Stomach smooth muscle (tissue), 2 donors: ENCODE data around the gene HTT.

ENCODE experiments used
- H3K27ac ChIP-seq: one replicate; pipeline ENCODE4 v1.7.0; 2013; ENCODE audit warnings: mild to moderate bottlenecking, low read length, inconsistent platforms
- H3K27me3 ChIP-seq, 2 donors: one replicate each; pipeline ENCODE4 v1.7.0; 2013; ENCODE audit warnings: low read length in 2 of 2; ENCODE audit not compliant: insufficient read depth in 2 of 2, control insufficient read depth in 1 of 2
- H3K36me3 ChIP-seq, 2 donors: one replicate each; pipeline ENCODE4 v1.7.0; 2013; ENCODE audit warnings: low read length in 2 of 2; ENCODE audit not compliant: control insufficient read depth in 2 of 2, insufficient read depth in 2 of 2
- H3K4me1 ChIP-seq: one replicate; pipeline ENCODE4 v1.7.0; 2013; ENCODE audit warnings: low read length; ENCODE audit not compliant: control insufficient read depth, insufficient read depth
- H3K4me3 ChIP-seq, 2 donors: one replicate each; pipeline ENCODE4 v1.7.0; 2013; ENCODE audit warnings: low read length in 2 of 2
- H3K9ac ChIP-seq, 2 donors: one replicate each; pipeline ENCODE4 v1.7.0; 2013; ENCODE audit warnings: low read length in 2 of 2, mild to moderate bottlenecking in 1 of 2
- H3K9me3 ChIP-seq, 2 donors: one replicate each; pipeline ENCODE4 v1.7.0; 2013; ENCODE audit warnings: low read length in 2 of 2; ENCODE audit not compliant: control insufficient read depth in 2 of 2
- donor health status: healthy.
- donor health status: Pancreatic carcinoma.

The HTT gene

DNA sequence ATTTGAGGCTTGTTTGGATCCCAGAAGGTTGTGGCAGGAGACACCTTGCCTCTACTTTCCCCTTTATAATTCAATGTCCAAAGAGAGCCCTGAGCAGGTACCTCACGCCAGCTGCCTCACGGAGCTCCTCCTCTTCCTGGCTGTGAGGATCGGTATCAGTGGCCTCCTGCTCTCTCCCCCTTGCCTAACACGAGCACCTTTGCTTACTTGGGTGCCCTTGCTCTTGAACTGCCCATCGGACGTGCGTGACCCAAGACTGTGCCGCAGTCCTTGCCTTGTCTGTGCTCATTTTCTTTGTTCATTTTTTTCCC, 146.7 kb downstream of the HTT start:
- Histone ChIP-seq H3K27me3 (no peaks in the 10 kb centered on the region), H3K4me3 (no peak overlapping the region), H3K9ac (no peak overlapping the region), H3K36me3 (peaks cover 70 to 77% of the 10 kb centered on the region in 2 donors), H3K4me1 (peaks cover 4% of the 10 kb centered on the region), H3K9me3 (no peaks in the 10 kb centered on the region), H3K27ac (no peak overlapping the region)

DNA sequence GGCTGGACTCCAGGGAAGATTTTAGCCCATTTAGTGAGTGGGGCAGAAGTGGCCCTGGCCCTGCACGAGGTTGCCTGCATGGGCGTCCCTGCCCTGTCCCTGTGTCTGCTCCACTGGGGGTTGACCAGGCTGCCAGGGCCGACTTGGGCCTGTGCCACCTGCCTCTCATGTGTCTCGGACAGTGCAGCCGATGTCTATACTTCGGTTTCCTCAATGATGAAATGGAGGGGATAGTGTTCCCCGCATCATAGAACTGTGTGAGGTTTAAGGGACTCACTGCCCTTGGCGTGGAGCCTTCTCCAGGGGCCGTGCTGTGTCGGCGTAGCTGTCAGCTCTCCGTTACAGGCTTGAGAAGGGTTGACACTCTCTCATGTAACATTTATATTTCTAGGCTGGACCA, 147.5 kb downstream of the HTT start:
- Histone ChIP-seq H3K9me3 (no peaks in the 10 kb centered on the region), H3K9ac (no peak overlapping the region), H3K4me1 (peaks cover 8% of the 10 kb centered on the region), H3K4me3 (no peak overlapping the region), H3K36me3 (peaks cover 65 to 72% of the 10 kb centered on the region in 2 donors), H3K27ac (no peak overlapping the region), H3K27me3 (no peaks in the 10 kb centered on the region)

DNA sequence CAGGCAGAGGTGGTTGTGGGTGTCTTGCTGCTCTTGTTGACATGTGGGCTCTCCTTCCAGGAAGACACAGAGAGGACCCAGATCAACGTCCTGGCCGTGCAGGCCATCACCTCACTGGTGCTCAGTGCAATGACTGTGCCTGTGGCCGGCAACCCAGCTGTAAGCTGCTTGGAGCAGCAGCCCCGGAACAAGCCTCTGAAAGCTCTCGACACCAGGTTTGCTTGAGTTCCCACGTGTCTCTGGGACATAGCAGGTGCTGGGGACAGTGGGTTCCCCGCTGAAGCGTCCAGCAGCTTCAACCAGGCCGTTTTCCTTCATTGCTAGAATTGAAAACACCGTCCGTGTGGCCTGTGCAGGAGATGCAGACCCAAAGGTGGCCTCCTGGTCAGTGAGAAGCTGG, 148.9 kb downstream of the HTT start:
- H3K27me3 ChIP-seq: no peaks in the 10 kb centered on the region
- no peak overlapping the region for H3K27ac ChIP-seq
- no peaks in the 10 kb centered on the region for H3K9me3 ChIP-seq
- H3K36me3 ChIP-seq: peaks cover 55 to 64% of the 10 kb centered on the region in 2 donors
- no peak overlapping the region for H3K4me3 ChIP-seq
- no peak overlapping the region for H3K9ac ChIP-seq
- peaks cover 15% of the 10 kb centered on the region for H3K4me1 ChIP-seq

DNA sequence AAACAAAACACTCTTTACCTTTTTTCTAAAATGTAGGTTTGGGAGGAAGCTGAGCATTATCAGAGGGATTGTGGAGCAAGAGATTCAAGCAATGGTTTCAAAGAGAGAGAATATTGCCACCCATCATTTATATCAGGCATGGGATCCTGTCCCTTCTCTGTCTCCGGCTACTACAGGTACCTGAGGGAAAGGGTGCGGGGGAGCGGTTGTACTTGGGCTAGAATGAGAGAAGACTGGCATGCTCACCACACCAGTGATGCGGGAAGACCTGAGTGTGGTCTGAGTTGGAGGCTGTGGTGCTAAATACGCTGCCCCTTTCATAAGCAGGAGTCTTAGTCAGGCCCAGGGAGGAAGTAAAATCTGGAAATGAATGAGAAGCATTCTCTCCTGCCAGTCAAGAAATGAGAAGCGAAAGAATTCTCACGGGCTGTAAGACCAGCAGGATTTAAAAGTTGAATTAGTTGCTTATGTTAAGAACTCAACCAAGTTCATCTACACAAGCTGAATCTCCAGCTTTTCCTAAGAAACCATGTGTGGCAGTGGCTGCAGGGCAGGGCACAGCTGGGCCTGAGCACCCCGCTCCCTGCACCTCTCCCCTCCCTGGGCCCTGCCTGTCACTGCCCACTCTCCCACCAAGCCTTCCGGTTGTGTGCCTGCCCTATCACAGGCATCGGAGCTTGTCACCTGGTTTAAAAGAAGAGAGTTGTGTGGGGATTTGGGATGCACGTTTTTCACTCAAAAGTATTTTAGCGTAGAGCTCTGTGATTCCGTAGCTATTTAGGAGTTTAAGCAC, 149.7 kb downstream of the HTT start:
- Histone ChIP-seq H3K4me3 (no peak overlapping the region), H3K27ac (no peak overlapping the region), H3K27me3 (no peaks in the 10 kb centered on the region), H3K36me3 (peaks cover 55 to 62% of the 10 kb centered on the region in 2 donors), H3K9me3 (no peaks in the 10 kb centered on the region), H3K9ac (no peak overlapping the region), H3K4me1 (peaks cover 17% of the 10 kb centered on the region)

DNA sequence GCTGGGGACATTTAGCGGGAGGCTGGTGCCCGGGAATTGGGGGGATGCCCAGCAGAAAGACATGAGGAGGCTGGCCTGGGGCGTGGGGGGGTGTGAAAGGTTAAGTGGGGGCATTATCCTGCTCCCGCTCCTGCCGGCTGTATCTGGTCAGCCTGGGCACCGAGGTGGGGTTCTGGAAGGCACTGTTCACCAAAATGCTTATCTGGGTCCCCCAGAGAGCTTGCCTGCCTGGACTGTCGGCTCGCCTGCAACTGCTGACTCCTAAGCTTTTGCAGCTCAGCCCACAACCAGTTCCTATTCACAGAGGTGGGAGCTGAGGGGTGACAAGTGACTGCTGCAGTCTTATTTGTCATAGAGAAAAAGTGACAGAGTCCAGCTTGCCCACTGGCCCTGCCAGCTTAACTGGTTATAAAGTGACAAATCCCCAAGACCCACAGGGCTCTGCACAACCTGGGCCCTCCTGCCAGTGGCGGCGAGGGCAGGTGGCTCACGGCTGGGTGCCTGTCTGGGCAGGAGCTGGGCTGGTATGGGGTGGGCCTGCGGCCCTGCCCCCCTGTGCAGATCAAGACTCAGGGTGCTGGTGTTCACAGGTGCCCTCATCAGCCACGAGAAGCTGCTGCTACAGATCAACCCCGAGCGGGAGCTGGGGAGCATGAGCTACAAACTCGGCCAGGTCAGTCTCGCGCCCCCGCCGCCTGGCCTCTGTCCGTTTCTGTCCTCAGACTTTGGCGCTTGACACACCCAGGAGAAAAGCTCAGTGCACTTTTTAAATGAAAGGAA, 150.8 kb downstream of the HTT start:
- Histone ChIP-seq H3K9ac (no peak overlapping the region), H3K4me1 (peaks cover 17% of the 10 kb centered on the region), H3K4me3 (no peak overlapping the region), H3K36me3 (peaks cover 54 to 64% of the 10 kb centered on the region in 2 donors), H3K27me3 (no peaks in the 10 kb centered on the region), H3K9me3 (no peaks in the 10 kb centered on the region), H3K27ac (no peak overlapping the region)

DNA sequence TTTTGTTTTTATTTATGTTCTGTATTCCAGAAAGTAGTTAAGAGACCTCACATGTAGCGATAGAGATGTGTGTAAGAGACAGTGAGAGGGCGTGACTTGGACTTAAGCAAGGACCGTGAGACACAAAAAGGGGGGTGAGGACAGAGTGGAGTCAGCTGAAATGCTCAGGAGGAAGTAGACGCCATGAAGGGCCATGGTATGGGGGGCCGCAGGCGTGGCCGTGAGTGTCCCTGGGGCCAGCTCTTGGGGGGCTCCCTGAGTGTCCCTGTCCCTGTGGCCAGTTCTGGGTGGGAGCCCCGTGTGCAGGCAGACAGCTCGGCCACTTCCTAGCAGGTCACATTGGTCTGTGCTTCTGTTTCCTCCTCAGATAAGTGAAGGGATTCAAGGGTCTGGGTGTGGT, 151.5 kb downstream of the HTT start:
- no peak overlapping the region for H3K27ac ChIP-seq
- H3K9me3 ChIP-seq: no peaks in the 10 kb centered on the region
- peaks cover 17% of the 10 kb centered on the region for H3K4me1 ChIP-seq
- no peak overlapping the region for H3K4me3 ChIP-seq
- H3K27me3 ChIP-seq: no peaks in the 10 kb centered on the region
- H3K9ac ChIP-seq: no peak overlapping the region
- H3K36me3 ChIP-seq: peaks cover 55 to 65% of the 10 kb centered on the region in 2 donors

DNA sequence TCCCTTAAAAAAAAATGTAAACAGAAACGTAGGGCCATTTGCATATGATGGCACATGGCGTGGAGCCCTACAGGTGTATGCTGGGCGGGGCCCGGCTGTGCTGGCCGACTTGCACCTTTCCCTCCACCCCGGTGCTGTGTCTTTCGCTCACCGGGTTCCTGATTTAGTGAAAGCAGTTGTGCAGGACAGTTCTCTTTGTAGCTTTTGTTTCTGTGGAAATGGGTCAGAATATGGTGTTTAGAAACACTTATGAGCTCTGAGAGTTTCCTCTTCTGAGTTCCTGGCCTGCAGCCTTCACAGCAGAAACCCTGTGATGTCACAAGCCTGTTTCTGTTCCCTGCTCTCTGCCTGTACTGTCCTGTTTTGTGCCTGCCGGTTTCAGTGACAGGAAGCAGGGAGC, 152.0 kb downstream of the HTT start:
- Histone ChIP-seq H3K9me3 (no peaks in the 10 kb centered on the region), H3K36me3 (peaks cover 60 to 65% of the 10 kb centered on the region in 2 donors), H3K27me3 (no peaks in the 10 kb centered on the region), H3K4me1 (peaks cover 17% of the 10 kb centered on the region), H3K4me3 (no peak overlapping the region), H3K9ac (no peak overlapping the region), H3K27ac (peak overlapping the region; percentile 24)

DNA sequence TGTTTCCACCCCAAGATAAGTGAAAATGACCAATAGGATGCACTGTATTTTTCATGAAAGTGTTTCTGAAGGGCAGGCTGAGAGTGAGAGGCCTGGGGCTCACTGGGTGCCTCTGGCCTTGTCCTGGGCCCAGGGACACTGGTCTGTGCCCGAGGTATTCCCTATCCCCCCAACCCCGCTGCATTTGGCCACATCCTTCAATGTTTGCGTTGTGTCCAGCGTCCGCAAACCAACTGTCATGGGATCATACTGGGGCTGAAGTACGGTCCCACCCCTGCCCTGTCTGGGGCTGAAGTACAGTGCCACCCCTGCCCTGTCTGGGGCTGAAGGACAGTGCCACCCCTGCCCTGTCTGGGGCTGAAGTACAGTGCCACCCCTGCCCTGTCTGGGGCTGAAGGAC, 152.5 kb downstream of the HTT start:
- H3K27ac ChIP-seq: peak overlapping the region; percentile 24
- H3K36me3 ChIP-seq: peaks cover 59 to 65% of the 10 kb centered on the region in 2 donors
- H3K4me3 ChIP-seq: no peak overlapping the region

DNA sequence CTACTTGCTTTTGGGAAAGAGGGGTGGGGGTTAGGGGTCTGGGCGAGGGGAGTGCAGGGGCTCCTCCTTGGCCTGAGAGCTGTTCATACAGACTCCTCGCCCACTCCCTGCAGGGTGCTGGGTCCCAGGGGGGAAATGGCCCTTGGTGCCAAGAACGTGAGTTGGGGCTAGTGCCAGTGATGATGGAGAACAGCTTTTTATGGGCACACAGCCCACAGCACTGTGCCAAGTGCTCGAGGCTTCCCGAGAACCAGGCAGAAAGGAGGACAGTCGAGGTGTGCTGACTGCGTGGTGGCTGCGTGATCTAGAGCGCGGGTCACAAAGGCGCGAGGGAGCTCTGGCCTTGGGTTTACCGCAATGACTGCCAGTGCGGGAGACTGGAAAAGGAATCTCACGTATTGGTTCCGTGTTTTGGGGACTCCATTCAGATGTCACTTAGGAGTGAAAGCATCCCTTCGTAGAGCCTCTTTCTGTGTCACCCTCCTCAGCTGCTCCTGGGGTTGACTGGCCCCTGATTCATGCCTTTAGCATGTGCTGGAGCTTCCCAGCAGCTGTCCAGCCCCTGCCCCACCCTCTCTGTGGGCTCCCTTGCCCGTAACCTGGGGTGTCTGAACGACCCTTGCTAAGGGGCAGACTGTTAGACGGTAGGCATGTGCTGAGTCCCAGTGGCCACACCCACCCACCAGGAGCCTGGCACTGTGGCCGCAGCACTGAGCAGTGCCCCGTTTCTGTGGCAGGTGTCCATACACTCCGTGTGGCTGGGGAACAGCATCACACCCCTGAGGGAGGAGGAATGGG, 153.6 kb downstream of the HTT start:
- peaks cover 15% of the 10 kb centered on the region for H3K4me1 ChIP-seq
- H3K9me3 ChIP-seq: no peaks in the 10 kb centered on the region
- H3K27ac ChIP-seq: no peak overlapping the region
- peaks cover 58 to 64% of the 10 kb centered on the region in 2 donors for H3K36me3 ChIP-seq
- no peaks in the 10 kb centered on the region for H3K27me3 ChIP-seq
- no peak overlapping the region for H3K9ac ChIP-seq
- no peak overlapping the region for H3K4me3 ChIP-seq

More for the DNA sequence above, 152.5 kb downstream of the HTT start:
- H3K4me1 ChIP-seq: peaks cover 17% of the 10 kb centered on the region
- H3K9ac ChIP-seq: no peak overlapping the region
- H3K27me3 ChIP-seq: no peaks in the 10 kb centered on the region
- H3K9me3 ChIP-seq: no peaks in the 10 kb centered on the region

DNA sequence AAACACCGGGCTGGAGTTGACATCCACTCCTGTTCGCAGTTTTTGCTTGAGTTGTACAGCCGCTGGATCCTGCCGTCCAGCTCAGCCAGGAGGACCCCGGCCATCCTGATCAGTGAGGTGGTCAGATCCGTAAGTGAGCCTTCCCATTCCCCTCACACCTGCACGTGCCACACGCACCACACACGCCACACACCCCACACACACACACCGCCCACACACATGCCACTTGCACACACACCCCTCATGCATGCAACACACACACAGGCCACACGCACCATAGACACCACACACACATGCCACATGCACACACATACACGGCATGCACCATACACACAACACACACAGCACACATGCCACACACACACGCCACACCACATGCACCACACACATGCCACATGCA, 154.4 kb downstream of the HTT start:
- peaks cover 57 to 64% of the 10 kb centered on the region in 2 donors for H3K36me3 ChIP-seq
- no peak overlapping the region for H3K9ac ChIP-seq
- H3K27me3 ChIP-seq: no peaks in the 10 kb centered on the region
- no peaks in the 10 kb centered on the region for H3K9me3 ChIP-seq
- H3K27ac ChIP-seq: no peak overlapping the region
- peaks cover 15% of the 10 kb centered on the region for H3K4me1 ChIP-seq
- no peak overlapping the region for H3K4me3 ChIP-seq
